ENCODE data around the gene CACNB1.
A peak's percentile ranks its signal among the peaks of the same experiment; 100 is the strongest.

Gene CACNB1

DNA sequence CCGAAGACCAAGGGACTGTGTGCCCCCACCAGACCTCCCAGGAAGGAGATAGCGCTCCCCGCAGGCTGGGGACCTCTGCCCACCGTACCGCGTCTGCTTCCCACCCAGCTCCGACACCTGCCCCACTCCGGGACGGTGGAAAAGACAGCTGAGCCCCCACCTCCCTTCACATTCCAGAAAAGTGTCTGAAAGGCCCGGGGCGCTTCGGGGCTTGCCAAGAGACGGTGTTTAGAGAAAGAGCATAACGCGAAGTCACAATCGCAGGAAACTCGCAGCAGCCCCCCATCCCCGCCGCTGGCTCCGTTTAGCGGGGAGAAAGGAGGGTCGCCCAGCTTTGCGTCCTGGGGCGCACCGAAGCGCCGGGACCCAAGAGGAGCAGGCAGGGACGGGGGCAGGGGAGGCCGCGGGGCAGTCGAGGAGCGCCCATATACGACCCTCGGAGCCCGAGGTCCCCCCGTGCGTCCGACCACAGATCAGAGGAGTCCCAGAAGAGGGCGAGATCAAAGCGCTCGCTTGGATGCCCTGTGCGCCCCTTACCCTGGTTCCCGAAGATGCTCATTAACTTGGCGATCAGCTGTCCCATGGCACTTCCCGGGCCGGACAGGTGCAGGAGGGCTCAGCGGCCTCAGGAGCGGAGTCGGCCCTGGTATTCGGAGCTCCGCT lies 32.2 kb downstream of the CACNB1 start:
- Histone ChIP-seq H3K18ac (ENCODE audit: low read length) (peak overlapping the region; percentile 50), H3K9me3 (ENCODE audit: insufficient read depth, low read depth, low read length) (no peaks in the 10 kb centered on the region), H4K8ac (ENCODE audit: low read depth, low read length) (peak overlapping the region; percentile 81), H2BK5ac (ENCODE audit: low read depth, low read length, poor library complexity) (no peak overlapping the region), H3K27me3 (ENCODE audit: insufficient read depth, low read length) (peaks cover 9% of the 10 kb centered on the region), H2BK120ac (ENCODE audit: insufficient read depth, low read length, poor library complexity) (no peak overlapping the region), H2AFZ (ENCODE audit: insufficient read depth, low read length, poor library complexity) (peak overlapping the region; percentile 88), H3K23ac (ENCODE audit: low read length) (no peak overlapping the region), H3K9ac (ENCODE audit: low read length) (peak overlapping the region; percentile 11), H3K4me1 (ENCODE audit: control insufficient read depth in 1 of 2, insufficient read depth in 2 of 2, low read length in 2 of 2) (peaks cover 17 to 19% of the 10 kb centered on the region in 2 experiments), H3K36me3 (ENCODE audit: control insufficient read depth in 1 of 2, insufficient read depth in 2 of 2, low read length in 2 of 2) (no peaks in the 10 kb centered on the region), H2BK12ac (ENCODE audit: low read length) (no peak overlapping the region), H4K12ac (ENCODE audit: low read depth, low read length) (no peak overlapping the region), H3K14ac (ENCODE audit: low read length) (peak overlapping the region; percentile 49), H3K4ac (ENCODE audit: low read depth, low read length) (no peak overlapping the region), H3K4me2 (ENCODE audit: low read length) (peak overlapping the region; percentile 90), H3K79me2 (ENCODE audit: control insufficient read depth, insufficient read depth, low read length, poor library complexity) (peaks cover 3% of the 10 kb centered on the region), H2AK5ac (ENCODE audit: low read length) (no peak overlapping the region), H3K27ac (ENCODE audit: low read depth, low read length) (no peak overlapping the region), H4K91ac (ENCODE audit: low read depth, low read length) (peak overlapping the region; percentile 64), H3K79me1 (ENCODE audit: low read length) (peaks cover 4% of the 10 kb centered on the region), H3K4me3 (ENCODE audit: low read depth, low read length) (peak overlapping the region; percentile 68)
- no CpG with 5 or more reads among the region's 51 CpGs for WGBS (ENCODE audit: extremely low coverage, insufficient coverage, insufficient read length)
- no peak for DNase-seq

DNA sequence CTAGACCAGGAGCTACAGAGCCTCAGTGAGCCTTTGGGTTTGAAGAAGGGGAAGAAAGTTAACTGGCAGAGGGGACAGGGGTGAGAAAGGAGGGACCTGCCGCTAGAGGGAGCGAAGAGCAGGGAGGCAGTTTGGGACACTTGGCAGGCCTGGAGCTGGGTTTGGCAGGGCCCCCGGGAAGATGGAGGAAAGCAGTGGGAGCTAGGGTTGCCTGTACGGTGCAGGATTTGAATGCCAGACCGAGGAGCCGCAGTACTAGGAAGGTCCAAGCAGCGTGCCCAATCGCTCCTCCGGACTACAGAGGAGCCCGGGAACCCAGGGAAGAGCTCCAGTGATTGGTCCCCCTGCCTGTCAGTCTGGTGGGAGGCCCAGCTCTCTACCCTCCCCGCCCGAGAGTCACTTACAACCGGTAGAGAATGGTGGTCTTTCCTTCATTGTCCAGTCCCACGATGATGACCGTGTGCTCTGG lies 32.8 kb downstream of the CACNB1 start:
- H4K8ac ChIP-seq (ENCODE audit: low read depth, low read length): peak overlapping the region; percentile 81
- H3K18ac ChIP-seq (ENCODE audit: low read length): peak overlapping the region; percentile 50
- H3K4me2 ChIP-seq (ENCODE audit: low read length): peak overlapping the region; percentile 90
- peaks cover 4% of the 10 kb centered on the region for H3K79me1 ChIP-seq (ENCODE audit: low read length)
- H2AFZ ChIP-seq (ENCODE audit: insufficient read depth, low read length, poor library complexity): peak overlapping the region; percentile 88
- H3K4ac ChIP-seq (ENCODE audit: low read depth, low read length): no peak overlapping the region
- WGBS (ENCODE audit: extremely low coverage, insufficient coverage, insufficient read length): no CpG with 5 or more reads among the region's 15 CpGs
- H3K27me3 ChIP-seq (ENCODE audit: insufficient read depth, low read length): peaks cover 9% of the 10 kb centered on the region
- H3K23ac ChIP-seq (ENCODE audit: low read length): no peak overlapping the region
- H4K12ac ChIP-seq (ENCODE audit: low read depth, low read length): no peak overlapping the region
- no peak overlapping the region for H2AK5ac ChIP-seq (ENCODE audit: low read length)
- H2BK5ac ChIP-seq (ENCODE audit: low read depth, low read length, poor library complexity): no peak overlapping the region
- no peak overlapping the region for H2BK120ac ChIP-seq (ENCODE audit: insufficient read depth, low read length, poor library complexity)
- peaks cover 3% of the 10 kb centered on the region for H3K79me2 ChIP-seq (ENCODE audit: control insufficient read depth, insufficient read depth, low read length, poor library complexity)
- H2BK12ac ChIP-seq (ENCODE audit: low read length): no peak overlapping the region
- H3K14ac ChIP-seq (ENCODE audit: low read length): peak overlapping the region; percentile 49
- H3K4me3 ChIP-seq (ENCODE audit: low read depth, low read length): peak overlapping the region; percentile 68
- peak overlapping the region; percentile 11 for H3K9ac ChIP-seq (ENCODE audit: low read length)
- peak overlapping the region; percentile 64 for H4K91ac ChIP-seq (ENCODE audit: low read depth, low read length)
- no peaks in the 10 kb centered on the region for H3K36me3 ChIP-seq (ENCODE audit: control insufficient read depth in 1 of 2, insufficient read depth in 2 of 2, low read length in 2 of 2)
- peak; percentile 54 to 69 for DNase-seq
- H3K27ac ChIP-seq (ENCODE audit: low read depth, low read length): no peak overlapping the region
- peaks cover 17 to 19% of the 10 kb centered on the region in 2 experiments for H3K4me1 ChIP-seq (ENCODE audit: control insufficient read depth in 1 of 2, insufficient read depth in 2 of 2, low read length in 2 of 2)
- no peaks in the 10 kb centered on the region for H3K9me3 ChIP-seq (ENCODE audit: insufficient read depth, low read depth, low read length)

DNA sequence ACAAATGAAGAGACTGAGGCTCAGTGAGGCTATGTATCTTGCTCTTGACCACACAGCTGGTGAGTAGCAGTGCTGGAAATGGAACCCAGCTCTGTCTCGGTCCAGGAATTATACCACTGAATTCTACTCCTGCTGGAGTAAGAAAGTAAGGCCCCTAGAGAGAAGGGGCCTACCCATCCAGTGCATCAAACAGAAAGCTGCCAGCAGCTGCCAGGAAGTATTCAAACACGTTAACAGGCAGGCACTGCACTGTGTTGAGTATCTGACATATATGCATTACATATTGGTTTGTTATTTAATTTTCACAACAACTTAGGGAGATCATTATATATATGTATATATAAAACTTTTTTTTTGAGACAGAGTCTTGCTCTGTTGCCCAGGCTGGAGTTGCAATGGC lies 35.5 kb downstream of the CACNB1 start:
- Histone ChIP-seq H3K4me3 (ENCODE audit: low read depth, low read length) (no peak overlapping the region), H2AK5ac (ENCODE audit: low read length) (no peak overlapping the region), H3K36me3 (ENCODE audit: control insufficient read depth in 1 of 2, insufficient read depth in 2 of 2, low read length in 2 of 2) (no peaks in the 10 kb centered on the region), H3K4ac (ENCODE audit: low read depth, low read length) (no peak overlapping the region), H3K79me2 (ENCODE audit: control insufficient read depth, insufficient read depth, low read length, poor library complexity) (peaks cover 3% of the 10 kb centered on the region), H3K9me3 (ENCODE audit: insufficient read depth, low read depth, low read length) (no peaks in the 10 kb centered on the region), H3K9ac (ENCODE audit: low read length) (no peak overlapping the region), H3K18ac (ENCODE audit: low read length) (no peak overlapping the region), H3K4me1 (ENCODE audit: control insufficient read depth in 1 of 2, insufficient read depth in 2 of 2, low read length in 2 of 2) (peaks cover 21 to 23% of the 10 kb centered on the region in 2 experiments), H2BK5ac (ENCODE audit: low read depth, low read length, poor library complexity) (no peak overlapping the region), H3K27ac (ENCODE audit: low read depth, low read length) (no peak overlapping the region), H4K8ac (ENCODE audit: low read depth, low read length) (no peak overlapping the region), H4K12ac (ENCODE audit: low read depth, low read length) (no peak overlapping the region), H3K23ac (ENCODE audit: low read length) (no peak overlapping the region), H4K91ac (ENCODE audit: low read depth, low read length) (no peak overlapping the region), H2BK12ac (ENCODE audit: low read length) (no peak overlapping the region), H3K14ac (ENCODE audit: low read length) (no peak overlapping the region), H3K27me3 (ENCODE audit: insufficient read depth, low read length) (peaks cover 9% of the 10 kb centered on the region), H3K4me2 (ENCODE audit: low read length) (no peak overlapping the region), H3K79me1 (ENCODE audit: low read length) (peaks cover 4% of the 10 kb centered on the region), H2BK120ac (ENCODE audit: insufficient read depth, low read length, poor library complexity) (no peak overlapping the region), H2AFZ (ENCODE audit: insufficient read depth, low read length, poor library complexity) (no peak overlapping the region)
- no peak for DNase-seq
- no CpG with 5 or more reads among the region's 2 CpGs for WGBS (ENCODE audit: extremely low coverage, insufficient coverage, insufficient read length)

DNA sequence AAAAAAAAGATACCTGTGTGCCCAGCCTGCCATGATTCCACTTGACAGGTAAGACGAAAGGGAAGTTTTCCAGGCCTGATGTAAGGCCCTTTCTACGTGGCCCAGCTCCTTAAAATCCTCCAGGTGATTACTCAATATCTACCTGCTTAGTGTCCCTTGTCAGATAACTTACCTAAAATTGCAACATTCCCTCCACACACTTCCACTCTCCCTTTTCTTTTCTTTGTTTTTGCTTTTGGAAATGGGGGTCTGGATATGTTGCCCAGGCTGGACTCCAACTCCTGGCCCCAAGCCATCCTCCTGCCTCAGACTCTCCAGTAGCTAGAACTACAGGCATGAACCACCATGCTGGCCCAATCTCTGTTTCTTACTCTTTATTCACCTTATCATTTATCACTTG lies 38.8 kb downstream of the CACNB1 start:
- Histone ChIP-seq H3K79me2 (ENCODE audit: control insufficient read depth, insufficient read depth, low read length, poor library complexity) (peaks cover 2% of the 10 kb centered on the region), H2AFZ (ENCODE audit: insufficient read depth, low read length, poor library complexity) (no peak overlapping the region), H2BK12ac (ENCODE audit: low read length) (no peak overlapping the region), H3K23ac (ENCODE audit: low read length) (no peak overlapping the region), H3K27me3 (ENCODE audit: insufficient read depth, low read length) (no peaks in the 10 kb centered on the region), H3K14ac (ENCODE audit: low read length) (no peak overlapping the region), H3K4me3 (ENCODE audit: low read depth, low read length) (no peak overlapping the region), H3K9me3 (ENCODE audit: insufficient read depth, low read depth, low read length) (no peaks in the 10 kb centered on the region), H3K4ac (ENCODE audit: low read depth, low read length) (no peak overlapping the region), H4K91ac (ENCODE audit: low read depth, low read length) (no peak overlapping the region), H3K36me3 (ENCODE audit: control insufficient read depth in 1 of 2, insufficient read depth in 2 of 2, low read length in 2 of 2) (no peaks in the 10 kb centered on the region), H2AK5ac (ENCODE audit: low read length) (no peak overlapping the region), H4K8ac (ENCODE audit: low read depth, low read length) (no peak overlapping the region), H3K4me1 (ENCODE audit: control insufficient read depth in 1 of 2, insufficient read depth in 2 of 2, low read length in 2 of 2) (peaks cover 8 to 10% of the 10 kb centered on the region in 2 experiments), H3K18ac (ENCODE audit: low read length) (no peak overlapping the region), H2BK5ac (ENCODE audit: low read depth, low read length, poor library complexity) (no peak overlapping the region), H3K79me1 (ENCODE audit: low read length) (peaks cover 3% of the 10 kb centered on the region), H3K27ac (ENCODE audit: low read depth, low read length) (no peak overlapping the region), H2BK120ac (ENCODE audit: insufficient read depth, low read length, poor library complexity) (no peak overlapping the region), H4K12ac (ENCODE audit: low read depth, low read length) (no peak overlapping the region), H3K9ac (ENCODE audit: low read length) (no peak overlapping the region), H3K4me2 (ENCODE audit: low read length) (no peak overlapping the region)
- peak in 1 of 2 donors; percentile 55 for DNase-seq
- WGBS (ENCODE audit: extremely low coverage, insufficient coverage, insufficient read length): no CpG with 5 or more reads among the region's 2 CpGs
